ENCODE data around the gene FAM200C. TPM values are rescaled to one million over a fixed set of nuclear protein-coding genes. Genes with fewer than 3 reads are reported as not detected.
"Not testable (repeated sequence)": the region's sequence is repeated elsewhere in the genome, so short reads cannot be mapped to it uniquely, and the experiment has no call there.

FAM200C gene
- 5.3 TPM for total RNA-seq

DNA sequence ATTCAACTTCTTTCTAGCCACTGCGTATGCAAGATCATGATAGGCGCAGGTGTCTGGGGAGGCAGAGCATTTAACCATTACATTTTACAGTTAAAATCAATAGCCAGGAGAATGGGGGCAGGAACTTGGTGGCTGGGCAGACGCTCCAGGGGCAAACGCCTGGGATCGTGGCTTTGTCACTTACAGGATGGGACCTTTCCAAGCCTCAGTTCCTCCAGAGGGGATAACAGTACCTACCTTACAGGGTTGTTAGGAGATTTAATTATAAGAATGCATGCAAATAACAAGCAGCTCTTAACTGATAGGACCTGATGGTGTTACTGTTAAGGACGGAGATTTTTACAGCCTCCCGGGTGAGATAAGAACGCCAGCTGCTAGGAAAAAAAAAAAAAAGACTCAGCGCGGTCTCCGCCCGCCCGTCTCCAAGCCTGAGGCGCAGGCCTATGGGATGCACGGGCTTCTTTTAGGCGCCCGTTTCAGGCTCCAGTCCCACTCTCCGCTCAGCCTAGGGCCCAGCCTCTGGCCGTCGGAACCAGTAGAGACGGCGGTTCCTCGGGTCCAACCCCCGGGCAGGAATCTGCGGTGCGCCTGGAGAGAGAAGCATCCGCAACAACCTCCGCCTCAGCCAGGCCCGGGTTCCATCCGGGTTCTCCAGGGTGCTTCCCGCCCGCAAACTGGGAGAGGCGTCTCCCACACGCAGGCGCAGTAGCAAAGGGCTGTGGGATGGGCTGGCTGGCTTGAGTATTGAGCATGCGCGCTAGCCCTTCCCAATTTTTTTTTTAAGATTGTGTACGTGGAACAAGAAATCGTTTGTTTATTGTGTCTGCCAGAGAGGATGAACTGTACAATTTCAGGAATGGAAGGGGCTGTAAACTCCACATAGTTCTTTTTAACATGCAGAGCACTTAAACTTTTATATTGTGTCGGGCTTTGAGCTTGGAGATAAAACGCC lies at the start of gene FAM200C:
FAM200C (minus strand) TSS at position 653 of the 952 bp plus-strand sequence. CDS start 4,564 bp downstream, outside the sequence.
- DNase-seq (ENCODE audit: low spot score) = peak; percentile 93

DNA sequence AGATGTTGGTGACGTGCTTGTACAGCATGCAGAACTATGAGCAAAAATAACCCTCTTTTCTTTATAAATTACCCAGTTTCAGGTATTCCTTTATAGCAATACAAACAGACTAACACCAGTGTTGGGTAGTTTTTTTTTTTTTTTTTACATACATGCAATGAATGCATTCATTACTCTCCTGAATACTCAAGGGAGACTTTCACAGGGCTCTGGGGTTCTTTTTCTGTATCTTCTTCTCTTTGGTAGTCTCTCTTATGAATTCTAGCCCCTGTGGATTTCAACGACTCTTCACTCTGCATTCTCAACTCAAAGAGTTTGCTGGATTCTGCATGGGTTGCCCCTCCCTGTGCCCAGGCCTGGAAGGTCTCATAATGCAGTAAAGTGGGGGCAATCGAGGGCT lies 49.6 kb upstream of the FAM200C start:
- no peak for DNase-seq (ENCODE audit: low spot score)

GRCh38 chr5:160448886-160449285 lies 49.0 kb upstream of the FAM200C start:
- no peak for DNase-seq (ENCODE audit: low spot score)

- no peak for DNase-seq (ENCODE audit: low spot score)
Measured at GRCh38 chr5:160445751-160446150, 45.9 kb upstream of the FAM200C start.

GRCh38 chr5:160445132-160445531 lies 45.3 kb upstream of the FAM200C start:
- no peak for DNase-seq (ENCODE audit: low spot score)

DNA sequence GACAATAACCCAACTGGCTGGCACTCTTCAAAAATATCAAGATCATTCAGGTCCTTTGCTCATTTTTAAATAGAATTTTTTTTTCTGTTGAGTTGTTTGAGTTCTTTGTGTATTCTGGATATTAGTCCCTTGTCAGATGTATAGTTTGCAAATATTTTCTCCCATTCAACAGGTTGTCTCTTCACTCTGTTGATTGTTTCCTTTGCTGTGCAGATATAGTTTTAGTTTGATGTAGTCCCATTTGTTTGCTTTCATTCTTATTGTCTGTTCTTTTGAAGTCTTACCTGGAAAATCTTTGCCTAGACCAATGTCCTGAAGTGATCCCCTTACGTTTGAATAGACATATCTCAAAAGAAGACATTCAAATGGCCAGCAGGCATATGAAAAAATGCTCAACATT lies 44.6 kb upstream of the FAM200C start:
- no peak for DNase-seq (ENCODE audit: low spot score)

DNA sequence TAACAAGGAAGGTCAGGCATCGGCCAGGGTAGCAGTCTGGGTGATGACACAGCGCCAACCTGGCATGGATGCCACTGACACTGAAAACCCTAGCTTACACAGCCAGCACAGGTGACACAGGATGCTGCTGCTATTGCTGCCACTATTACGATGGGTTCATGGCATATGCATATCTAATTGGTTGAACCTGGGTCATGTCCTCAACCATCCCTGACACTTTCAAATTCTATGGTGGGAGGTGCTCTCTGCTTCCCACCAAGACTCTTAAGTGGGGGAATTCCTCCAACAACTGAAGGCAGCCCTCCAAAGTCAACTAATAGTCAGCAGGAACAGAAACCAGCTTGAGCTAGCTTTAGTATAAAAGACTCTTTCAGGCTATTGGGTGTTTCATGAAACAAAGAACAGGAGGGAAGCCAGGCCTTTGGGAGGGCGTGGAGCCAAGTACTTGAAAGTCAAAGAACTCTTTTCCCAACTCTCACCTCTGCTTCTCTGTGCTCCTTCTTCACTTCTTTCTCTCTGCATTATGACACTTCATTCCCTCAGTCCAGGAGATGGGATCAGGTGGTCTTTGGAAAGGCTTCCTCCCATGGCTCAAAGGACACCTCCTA lies 43.1 kb upstream of the FAM200C start:
- no peak for DNase-seq (ENCODE audit: low spot score)

DNA sequence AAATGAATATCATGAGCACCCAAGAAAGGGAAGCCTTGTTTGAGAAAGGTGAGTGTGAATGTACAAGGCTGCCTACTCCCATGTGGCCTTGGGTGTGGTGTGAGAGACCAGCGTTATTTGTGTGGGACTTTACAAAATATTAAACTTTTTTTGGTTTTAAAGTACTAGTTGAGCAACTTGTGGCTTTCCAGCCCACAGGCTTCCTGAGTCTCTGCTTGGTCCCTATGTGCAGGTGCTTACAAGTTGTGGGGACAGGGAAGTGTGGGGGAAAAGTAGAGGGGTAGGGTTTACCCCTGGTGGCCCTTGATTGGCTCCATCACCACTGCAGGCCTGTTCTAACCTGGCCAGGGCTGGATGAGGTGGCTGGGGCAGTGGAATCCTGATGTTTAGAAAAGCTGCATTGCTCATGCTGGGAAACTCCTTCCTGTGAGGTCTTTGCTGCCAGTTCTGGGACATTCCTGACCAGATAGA lies 41.5 kb upstream of the FAM200C start:
- no peak for DNase-seq (ENCODE audit: low spot score)

DNA sequence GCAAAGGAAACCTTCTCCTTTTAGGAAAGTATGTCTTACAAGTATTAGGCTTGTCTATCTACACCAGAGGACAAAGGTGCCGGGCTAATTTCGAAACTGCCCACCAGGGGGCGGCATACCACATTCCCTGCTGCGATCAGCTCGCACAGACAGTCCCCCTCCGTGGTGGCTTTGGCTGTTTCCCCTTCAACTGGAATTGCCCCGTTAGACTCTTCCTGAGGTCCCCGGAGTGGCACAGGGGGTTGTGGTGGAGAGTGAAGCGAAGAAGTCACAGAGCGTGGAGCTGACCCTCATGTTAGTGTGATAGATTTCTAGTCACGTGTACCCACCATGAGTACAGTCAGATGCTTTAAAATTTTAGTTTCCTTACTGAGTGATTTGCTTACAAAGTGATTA lies 39.3 kb upstream of the FAM200C start:
- DNase-seq (ENCODE audit: low spot score) = peak; percentile 90

DNA sequence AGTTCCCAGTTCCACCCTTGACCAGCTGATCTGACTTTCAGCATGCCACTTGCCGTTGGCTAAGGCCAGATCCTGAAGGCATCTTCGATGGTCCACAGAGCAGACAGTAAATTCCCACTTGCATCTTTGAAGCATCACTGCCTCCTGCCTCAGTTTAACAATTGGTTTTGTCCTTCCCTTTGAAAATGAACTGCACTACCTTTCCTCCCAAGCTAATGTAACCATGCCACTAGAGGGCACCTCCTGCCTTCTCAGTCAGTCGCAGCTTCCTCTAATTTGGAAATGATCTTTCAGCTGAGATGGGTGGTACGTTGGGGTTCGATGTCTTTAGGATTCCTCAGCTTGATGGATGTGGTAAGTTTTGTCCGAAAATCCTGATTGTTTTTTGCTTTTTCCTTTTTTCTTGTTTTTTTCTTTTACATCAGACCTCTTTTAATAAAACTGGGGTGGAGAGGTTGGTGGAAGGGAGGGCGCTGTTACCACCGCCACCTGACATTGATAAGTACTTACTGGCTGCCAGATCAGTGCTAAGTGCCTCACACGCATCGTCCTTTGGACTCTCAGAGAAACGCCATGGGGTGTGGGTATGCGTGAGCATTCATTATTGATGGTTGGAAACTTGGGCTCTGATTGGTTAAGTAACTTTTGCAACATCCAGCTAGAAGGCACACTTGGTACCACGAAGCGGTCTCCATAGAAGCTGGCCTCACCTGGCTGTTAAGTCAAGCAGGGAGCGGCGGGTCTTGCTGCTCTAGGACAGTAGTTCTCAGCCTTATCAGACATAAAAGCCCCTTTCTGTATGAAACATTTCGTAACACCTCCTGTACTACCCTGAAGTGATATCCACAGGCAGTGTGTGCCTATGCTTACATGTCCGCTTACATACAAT lies 38.7 kb upstream of the FAM200C start:
- no peak for DNase-seq (ENCODE audit: low spot score)

DNA sequence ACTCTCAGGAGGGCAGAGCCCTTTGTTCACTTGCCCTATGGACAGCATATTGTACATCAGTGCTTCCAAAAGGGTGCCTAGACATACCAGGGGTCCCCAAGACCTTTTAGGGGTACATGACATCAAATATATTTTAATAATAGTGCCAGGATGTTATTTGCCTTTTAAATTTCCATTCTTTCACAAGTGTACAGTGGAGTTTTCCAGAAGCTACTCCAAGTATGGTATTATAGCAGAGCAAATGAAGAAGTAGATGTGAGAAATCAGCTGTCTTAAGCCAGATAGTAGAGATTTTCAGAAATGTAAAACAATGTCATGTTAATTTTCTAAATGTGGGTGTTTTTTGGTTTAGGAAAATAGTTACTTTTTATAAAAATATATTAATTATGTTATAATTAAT lies 37.4 kb upstream of the FAM200C start:
- no peak for DNase-seq (ENCODE audit: low spot score)

DNA sequence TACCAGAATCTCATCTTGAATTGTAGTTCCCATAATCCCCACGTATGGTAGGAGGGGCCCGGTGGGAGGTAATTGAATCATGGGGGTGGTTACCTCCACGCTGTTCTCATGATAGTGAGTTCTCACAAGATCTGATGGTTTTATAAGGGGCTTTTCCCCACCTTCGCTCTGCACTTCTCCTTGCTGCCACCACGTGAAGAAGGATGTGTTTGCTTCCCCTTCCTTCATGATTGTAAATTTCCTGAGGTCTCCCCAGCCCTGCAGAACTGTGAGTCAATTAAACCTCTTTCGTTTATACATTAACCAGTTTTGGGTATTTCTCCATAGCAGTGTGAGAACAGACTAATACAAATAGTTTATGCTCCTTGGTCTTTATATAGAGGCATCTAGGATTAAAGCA lies 36.8 kb upstream of the FAM200C start:
- DNase-seq (ENCODE audit: low spot score) = not testable (repeated sequence)

DNA sequence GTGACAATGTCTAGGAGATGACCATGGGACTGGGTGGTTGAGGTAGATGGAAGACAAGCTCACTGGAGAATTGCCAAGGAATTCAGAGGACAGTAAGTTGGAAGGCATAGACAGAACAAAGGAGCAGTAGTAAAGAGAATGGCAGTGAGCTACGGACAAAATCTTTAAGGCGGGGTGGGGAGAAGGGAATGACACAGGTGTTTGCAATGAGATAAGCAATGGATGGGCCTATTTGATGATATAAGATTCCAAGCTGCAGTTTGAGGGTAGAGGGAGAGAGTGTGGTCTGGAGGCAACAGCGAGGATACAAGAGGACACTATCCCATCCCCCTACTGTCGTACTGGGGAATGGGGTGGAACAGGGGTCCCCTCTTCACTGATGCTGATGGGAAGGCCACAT lies 36.2 kb upstream of the FAM200C start:
- no peak for DNase-seq (ENCODE audit: low spot score)

DNA sequence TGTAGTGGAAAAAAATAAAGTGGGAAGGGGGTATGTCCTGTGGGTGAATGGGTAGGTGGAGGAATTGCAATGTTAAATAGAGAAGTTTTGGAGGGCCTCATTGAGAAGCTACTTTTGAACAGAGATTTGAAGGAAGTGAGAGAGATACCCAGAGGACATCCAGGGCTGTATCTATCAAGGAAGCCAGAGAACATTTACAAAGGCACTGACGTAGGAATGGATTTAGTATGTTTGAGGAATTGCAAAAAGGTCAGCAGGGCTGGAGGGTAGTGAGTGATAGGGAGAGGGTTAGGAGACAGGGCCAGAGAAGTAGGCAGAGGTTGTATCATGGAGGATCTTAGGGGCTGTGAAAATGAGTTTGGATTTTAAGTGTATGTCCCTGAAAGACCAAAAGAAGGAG lies 35.7 kb upstream of the FAM200C start:
- no peak for DNase-seq (ENCODE audit: low spot score)

GRCh38 chr5:160434022-160434531 lies 34.2 kb upstream of the FAM200C start:
- peak; percentile 60 for DNase-seq (ENCODE audit: low spot score)

DNA sequence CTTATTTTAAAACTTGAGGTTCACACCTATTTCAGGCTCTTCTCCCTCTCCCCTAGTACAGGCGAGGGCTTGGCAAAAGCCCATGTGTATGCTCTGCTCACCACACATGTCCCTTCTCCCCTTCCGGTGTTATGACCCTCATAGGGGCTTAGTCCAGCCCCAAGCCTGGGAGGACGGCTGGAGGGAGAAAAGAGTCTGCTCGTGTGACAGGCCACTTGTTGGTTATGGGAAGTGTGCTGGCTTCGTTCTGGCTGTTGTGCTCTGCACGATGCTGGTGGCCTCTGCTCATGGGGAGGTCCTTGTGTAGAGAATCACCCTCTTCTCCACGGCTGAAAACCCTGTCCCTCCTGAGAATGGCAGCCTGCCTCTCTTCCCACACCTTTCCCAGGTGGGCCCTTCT lies 32.9 kb upstream of the FAM200C start:
- DNase-seq (ENCODE audit: low spot score) = no peak

- no peak for DNase-seq (ENCODE audit: low spot score)
Measured at GRCh38 chr5:160432196-160432595, 32.3 kb upstream of the FAM200C start.

GRCh38 chr5:160427607-160428006 lies 27.8 kb upstream of the FAM200C start:
- DNase-seq (ENCODE audit: low spot score) = no peak

DNA sequence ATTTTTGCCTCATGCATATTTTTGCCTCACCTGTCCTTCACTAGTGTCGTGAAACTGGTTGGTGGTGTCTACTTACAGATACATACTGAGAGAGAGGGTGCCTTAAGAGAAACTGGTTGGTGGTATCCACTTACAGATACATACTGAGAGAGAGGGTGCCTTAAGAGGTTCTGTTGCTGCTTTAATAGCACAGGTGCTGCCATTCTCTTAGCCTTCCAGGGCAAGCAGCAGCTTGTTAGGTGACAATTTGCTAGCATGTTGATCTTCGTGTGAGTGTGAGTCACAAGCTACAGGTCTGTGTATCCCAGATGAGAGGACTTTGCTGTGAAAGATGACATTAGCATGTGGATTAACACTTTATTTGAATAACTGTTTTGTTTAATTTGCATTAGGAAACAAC lies 23.2 kb upstream of the FAM200C start:
- no peak for DNase-seq (ENCODE audit: low spot score)

- DNase-seq (ENCODE audit: low spot score) = peak; percentile 95
Measured at GRCh38 chr5:160421625-160422258, 21.9 kb upstream of the FAM200C start, which contains the start of gene PTTG1. Gene PTTG1 (plus strand): TSS chr5:160421855. CDS start chr5:160422313, 458 bp downstream.

- DNase-seq (ENCODE audit: low spot score) = no peak
Measured at GRCh38 chr5:160420331-160420610, 20.4 kb upstream of the FAM200C start.

All from ureter (tissue), 1 donor.